T follicular helper cell (primary cell): ENCODE results near the gene MAPK8.
"Not testable (repeated sequence)": the region's sequence is repeated elsewhere in the genome, so short reads cannot be mapped to it uniquely, and the experiment has no call there.

Experiments
- DNase-seq: peaks from one replicate; pipeline ENCODE4 v3.0.0-alpha.2; 2020; ENCODE audit warnings: low read depth

Gene MAPK8

DNA sequence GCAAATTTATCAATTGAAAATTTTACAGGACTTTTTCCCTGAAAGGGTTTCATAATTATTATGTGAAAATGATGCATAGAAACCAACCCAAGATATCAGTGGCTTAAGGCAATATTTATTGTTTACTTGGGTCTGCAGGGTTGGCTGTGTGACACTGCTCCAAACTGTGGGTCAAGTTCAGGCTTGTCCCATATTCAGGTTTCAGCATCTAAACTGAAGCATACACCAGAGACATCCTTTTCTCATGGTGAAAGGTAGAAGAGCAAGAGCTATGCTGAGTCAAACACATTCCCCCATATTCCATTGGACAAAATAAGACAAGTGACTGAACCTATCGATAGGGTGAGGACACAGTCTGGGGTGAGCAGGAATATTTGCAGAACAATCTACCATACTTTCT lies 110.9 kb downstream of the MAPK8 start:
- DNase-seq, result no peak

DNA sequence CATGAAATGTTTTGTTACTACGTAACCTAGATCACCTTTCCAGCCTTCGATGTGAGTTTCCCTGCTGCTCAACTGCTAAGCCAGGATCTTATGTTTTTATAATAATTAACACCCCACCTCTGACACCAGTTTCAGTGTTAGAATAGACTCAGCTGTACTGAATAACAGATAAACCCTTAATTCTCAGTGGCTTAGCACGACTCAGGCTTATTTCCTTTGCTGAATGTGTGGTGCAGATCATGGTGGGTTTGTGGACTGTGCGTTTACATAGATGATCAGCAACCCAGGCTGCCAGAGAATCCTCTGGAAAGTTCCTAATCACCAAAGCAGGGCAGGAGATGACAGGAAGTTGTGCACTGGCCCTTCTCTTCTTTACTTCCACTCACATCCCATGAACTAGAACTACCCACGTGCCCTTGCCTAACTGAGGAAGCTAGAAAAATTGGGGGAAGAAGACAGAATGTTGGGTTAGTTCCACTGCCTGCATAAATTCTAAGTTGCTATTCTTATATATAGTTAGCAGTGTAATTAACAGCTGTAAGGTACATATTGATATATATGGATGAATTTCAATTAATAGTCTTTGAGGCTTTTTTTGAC lies 111.8 kb downstream of the MAPK8 start:
- DNase-seq, result no peak

DNA sequence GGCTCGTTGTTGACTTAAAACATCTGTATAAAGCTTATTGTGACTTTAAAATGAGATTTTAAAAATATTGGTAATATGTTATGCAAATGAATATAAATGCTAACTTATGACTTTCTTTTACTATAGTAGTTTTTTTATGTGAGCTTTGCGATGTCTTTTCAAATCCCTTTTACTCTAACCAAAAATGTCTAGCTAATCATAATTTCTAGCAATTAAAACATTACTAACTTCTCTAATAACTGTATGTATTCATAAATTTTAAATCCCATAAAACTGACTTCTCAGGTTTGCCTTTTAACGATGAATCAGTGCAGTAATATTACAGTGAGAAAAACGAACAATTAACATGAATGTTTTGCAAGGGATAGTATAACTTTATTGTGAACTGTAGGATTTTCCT lies 113.2 kb downstream of the MAPK8 start:
- DNase-seq, result no peak

DNA sequence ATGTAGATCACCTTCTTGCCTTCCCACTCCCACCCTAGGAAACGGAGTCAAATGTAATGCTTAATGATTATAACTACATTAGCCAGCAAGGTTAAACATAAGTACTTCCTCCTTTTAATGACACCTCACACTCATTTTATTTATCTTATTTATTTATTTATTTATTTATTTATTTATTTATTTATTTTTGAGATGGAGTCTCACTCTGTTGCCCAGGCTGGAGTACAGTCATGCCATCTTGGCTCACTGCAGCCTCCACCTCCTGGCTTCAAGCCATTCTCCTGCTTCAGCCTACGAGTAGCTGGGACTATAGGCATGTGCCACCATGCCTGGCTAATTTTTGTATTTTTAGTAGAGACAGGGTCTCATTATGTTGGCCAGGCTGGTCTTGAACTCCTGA lies 115.4 kb downstream of the MAPK8 start:
- not testable (repeated sequence) for DNase-seq

DNA sequence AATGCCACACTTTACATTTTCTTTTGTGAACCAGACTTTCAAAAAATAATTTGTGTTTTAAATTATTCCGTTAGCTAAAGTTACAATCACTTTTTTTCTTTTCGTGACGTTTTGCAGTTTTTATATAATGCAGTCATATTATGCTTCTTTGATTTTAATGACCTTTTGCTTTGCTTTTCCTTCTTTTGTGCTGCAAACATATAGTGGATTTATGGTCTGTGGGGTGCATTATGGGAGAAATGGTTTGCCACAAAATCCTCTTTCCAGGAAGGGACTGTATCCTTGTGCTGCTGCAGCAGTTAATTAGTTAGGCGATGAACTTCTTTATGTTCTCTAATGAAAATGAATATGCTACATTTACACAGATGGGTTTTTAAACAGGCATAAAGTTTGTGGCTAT lies 117.4 kb downstream of the MAPK8 start:
- DNase-seq, result no peak

DNA sequence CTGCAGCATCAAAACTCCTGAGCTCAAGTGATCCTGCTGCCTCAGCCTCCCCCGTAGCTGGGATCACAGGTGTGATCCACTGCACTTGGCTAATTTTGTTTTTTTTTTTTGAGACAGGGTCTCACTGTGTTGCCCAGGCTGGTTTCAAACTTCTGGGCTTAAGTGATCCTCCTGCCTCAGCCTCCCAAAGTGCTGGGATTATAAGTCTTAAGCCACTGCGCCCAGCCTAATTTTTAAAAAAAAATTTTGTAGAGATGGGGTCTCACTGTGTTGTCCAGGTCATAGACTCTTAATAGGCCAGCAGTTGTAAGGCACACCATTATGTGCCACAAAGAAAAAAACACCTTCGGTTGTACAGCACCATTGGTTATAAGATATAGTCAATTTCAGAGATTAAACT lies 122.4 kb downstream of the MAPK8 start:
- DNase-seq, result no peak

DNA sequence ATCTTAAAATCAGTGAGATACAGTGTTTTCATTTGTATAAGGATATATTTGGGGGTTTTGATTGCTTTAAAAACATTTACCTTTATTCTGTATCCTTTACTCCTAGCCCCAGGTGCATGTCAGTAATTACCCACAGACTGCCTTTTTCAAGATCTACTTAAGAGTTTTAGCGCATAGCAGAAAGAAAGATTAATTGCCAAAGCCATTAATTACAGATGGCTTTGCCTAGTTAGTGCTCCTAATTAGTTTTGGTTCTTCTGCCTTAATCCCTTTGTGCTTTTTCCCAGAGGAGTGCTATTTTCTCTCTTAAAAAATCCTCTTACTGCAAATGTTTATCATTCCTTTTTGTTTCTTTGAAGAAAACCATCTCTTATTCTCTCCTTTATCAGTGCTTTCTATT lies 122.8 kb downstream of the MAPK8 start:
- DNase-seq, result no peak

DNA sequence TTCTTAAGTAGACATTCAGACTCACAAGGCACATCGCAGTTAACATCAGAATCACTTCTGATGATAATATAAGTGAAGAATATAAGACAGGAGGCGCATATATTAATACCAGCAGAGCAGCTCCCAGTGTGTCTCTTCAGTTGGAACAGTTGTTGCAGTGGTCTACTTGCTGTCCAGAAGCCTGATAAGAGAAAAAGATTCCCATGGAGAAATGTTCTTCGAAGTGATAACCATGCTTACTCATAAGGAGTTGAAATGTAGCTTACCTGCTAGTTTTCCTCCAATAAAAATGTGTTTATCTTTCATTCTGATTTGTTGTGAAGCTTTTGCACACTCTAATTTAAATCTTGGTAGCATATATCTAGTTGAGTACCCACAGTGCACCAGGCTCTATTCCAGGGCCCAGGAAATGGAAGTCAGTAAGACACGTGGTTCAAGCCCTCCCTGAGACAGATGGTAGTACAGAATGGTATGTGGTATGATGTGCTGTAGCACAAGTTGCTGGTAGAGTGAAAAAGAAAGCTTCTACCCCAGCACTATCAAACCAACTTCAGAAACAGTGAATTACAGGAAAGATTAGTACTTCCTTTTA lies 124.0 kb downstream of the MAPK8 start:
- no peak for DNase-seq

DNA sequence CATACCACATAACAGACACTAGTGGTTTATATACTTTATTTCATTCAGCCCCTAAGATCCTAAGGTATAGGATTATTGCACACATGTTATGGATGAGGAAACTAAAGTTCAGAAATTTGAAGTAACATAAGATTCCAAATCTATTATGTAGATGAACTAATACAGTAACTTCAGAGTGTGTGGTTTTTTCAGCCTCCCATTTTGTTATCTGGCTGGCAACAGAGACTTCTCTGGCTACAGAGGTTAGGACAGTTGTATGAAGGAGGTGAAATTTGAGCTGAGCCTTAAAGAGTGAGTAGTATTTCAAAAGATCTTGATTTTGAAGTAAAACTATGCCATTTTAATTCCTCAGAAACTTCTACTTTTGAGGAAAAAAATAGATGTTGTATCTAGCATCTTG lies 125.4 kb downstream of the MAPK8 start:
- no peak for DNase-seq

DNA sequence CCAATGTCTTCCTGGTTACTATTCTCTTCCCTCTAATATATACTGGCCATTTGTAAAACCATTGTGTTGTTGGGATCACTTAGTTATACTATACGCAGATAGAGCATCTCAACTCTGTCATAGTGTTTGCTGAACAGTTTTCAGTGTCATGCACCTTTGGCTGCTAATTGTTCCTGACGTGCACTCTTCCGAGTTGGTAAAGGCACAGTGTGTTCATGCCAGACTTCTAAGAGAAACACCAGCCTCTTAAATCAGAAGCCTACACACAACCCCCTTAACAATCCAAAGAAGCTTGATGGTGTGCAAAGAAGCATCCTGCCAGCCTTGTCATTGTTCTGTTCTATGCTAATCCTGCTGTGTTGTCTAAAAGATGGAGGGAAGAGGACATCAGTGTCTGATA lies 131.1 kb downstream of the MAPK8 start:
- DNase-seq, result no peak

DNA sequence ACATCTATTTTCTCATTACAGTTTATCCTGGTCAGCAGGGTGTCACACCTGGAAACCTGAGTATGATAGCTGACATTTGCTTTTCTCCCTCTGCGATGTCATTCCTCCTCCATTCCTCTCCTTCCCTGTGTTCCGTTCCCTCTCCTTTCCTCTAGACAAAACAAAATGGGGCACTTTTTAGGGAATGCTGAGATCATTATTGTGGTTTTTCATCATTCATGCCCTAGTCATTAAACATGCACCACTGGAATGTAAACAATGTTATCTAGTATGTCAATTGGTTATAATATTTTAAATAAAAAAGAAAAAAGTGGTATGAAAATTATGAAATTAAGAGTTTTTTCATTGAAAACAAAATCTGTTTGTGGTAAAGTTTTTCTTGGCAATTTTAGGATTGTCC lies 132.6 kb downstream of the MAPK8 start:
- no peak for DNase-seq

DNA sequence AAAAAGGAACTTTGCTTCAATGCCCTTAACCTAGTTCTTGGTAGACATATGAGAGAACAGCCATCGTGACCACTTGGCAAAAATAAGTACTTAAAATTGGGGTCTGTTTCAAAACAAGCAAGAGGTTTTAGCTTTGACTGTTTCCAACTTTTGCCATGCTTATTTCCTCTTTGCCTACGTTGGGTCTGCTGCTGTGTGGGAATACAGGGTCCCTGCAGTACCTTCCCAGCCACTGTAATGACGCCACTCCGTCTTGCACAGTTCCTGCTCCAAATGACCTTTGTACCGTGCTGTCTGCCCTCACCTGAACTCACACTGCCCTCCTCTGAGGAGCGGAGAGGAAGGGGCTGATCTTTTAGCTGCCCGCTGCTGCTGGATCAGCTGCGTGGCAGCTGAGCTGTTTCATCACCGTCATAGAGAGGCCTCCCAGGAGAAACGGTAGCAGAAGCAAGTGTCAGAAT lies 133.1 kb downstream of the MAPK8 start:
- no peak for DNase-seq

DNA sequence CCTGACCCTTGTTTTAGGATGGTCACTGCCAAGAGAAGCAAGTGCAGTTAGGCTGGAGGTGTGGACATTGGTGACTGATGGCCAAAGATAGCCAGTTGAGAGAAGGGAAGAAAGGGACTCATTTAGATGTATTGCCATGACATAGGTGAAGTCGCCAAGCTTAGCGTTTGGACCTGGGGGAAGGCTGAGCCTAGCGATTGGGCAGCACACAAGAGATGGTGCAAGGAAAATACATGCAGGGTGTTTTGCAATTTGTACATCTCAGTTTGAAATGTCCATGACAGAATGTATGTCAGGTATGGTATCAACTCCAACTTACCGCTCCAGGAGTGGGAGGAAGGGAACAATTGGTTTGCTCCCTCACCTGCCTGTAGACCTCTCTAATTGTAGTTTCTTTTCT lies 134.3 kb downstream of the MAPK8 start:
- no peak for DNase-seq

DNA sequence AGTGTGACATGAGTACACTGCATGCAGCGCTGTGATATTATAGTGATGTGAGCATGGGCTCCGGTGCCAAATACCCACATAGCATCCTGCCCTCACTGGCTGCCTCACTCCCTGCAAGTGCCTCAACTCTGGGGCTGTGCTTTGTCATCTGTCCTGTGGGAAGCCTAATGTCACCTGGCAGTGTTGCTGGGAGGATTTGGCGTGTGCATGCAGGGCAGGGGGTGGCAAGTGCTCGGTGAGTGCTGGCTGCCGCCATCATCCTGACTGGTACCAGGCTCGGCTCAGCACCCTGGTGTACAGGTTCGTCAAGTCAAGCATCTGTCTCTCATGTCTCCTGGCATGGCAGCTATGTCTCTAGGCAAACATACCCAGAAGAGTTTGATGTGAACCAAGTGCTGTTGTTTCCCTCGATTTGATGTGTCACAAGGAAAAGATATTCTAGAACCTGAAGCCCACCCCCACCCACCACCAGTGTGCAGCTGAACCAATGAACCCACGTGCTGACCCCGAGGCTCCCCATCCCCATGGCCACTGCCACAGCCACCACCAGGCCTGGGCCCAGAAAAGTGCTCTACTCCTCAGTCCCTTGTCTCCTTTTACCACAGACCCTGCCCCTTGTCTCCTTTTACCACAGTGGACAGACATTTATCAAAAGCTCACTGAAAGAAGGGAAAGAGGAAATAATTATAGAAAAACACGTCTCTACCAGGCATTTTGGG lies 135.8 kb downstream of the MAPK8 start:
- DNase-seq, result no peak

DNA sequence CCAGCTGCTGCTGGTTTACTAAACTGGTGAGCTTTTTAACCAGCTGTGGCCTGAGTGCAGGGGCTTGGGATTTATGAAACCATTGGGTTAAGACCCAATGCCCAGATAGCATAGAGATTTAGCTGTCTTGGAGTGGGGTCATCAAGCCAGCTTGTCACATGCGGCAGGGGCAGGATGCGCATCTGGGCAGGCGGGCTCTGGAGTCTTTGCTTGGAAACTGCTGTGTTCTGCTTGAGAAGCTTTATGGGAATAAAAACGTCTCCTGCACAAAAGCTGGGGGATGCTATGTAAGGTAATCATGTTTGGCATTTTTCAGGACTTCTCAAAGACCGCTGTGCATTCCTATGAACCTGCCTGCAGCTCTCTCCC lies 136.3 kb downstream of the MAPK8 start:
- no peak for DNase-seq

DNA sequence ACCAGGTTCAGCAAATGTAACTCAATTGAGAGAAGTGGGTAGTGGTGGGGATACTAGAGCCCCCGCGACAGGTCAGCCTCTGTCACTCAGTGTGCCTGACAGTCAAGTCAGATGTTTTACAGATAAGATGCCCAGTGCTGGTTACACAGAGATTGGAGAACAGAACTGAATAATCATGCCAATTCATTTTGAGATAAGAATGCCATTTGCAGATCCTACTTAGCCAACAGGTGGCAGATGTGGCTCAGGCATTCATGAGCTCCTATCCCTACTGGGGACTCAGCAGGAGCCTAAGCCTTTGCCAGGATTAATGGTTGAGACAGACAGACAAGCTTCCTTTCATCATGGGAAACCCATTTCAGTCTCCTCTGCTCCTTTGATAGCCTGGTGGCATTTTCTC lies 137.8 kb downstream of the MAPK8 start:
- DNase-seq, result no peak

DNA sequence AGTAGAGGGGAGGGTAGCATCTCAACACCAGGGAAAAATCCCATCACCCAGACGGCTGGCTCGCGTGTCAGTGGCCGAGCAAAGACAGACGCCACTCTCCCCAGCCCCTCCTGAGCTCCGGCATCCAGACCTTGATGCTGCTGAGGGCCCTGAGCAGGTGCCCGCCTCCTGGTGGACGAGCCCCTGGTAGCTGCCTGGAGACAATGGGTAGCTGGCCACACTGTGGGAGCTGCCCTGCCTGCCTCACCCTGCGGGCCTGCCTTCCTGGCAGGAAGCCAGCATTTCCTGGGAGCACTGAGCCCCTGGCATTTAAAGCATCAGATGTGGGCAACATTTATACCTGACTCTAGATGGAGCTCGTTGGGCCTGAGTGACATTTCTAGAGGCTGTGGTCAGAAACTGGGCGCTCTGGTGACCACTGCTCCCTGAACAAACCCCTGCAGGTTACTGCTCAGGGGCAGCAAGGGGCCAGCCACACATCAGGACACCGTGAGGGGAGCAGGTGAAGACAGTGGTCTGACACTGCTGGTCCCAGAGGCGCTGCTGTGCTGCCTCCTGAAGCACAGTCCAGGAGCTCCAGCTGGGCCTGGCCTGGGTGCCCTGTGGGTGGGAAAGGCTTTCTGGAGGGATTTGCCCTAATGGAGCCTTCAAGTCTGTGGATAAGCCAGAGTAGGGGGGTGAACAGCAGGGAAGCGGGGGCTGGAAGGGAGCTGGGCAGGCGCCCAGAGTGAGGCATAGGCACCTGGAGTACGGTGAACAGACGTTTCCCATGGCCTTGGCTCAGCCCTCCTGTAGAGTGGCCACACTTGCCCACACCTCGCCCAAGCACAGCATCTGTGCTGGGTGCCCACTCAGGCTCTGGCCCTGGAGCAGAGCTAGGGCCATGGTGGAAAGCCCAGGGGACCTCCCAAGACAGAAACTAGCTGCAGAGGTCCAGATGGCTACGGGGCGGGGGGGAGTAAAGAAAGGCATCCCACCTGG lies 138.7 kb downstream of the MAPK8 start:
- no peak for DNase-seq

DNA sequence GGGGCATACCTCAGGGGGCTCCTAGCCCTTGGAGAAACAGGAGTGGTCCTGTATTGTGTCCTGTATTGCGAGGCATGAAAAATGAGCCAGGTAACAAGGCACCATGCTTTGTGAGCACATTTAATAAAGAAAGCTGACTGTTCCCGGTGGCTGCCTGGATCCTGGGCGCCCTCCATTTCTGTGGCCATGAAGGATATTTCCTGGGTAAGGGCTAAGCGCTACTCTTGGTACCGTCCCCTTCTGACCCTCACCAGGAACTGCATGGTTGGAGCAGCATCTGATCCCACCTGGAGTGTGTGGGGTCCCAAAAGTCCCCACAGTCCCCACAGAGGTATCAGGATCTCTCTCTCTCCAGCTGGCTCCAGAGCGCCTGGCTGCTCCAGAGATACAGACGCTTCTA lies 139.5 kb downstream of the MAPK8 start:
- DNase-seq, result no peak

DNA sequence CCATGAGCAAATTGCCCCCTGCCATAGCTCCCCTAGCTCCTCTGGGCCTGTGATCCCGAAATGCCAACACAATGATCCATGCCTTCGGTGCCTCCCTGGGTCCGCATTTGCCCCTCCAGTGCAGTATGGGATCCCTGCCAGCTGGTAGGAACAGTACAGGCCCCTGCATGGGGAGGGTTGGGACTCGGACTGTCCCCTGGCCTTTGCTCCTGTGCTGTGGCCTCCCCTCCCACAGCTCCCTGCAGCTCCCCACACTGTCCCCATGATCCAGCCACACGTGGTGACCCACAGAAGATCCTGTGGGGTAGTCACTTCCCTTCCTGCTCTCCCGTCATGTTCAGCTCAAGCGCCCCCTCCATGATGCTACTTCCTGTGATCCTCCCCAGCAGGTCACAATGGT lies 140.3 kb downstream of the MAPK8 start:
- no peak for DNase-seq

DNA sequence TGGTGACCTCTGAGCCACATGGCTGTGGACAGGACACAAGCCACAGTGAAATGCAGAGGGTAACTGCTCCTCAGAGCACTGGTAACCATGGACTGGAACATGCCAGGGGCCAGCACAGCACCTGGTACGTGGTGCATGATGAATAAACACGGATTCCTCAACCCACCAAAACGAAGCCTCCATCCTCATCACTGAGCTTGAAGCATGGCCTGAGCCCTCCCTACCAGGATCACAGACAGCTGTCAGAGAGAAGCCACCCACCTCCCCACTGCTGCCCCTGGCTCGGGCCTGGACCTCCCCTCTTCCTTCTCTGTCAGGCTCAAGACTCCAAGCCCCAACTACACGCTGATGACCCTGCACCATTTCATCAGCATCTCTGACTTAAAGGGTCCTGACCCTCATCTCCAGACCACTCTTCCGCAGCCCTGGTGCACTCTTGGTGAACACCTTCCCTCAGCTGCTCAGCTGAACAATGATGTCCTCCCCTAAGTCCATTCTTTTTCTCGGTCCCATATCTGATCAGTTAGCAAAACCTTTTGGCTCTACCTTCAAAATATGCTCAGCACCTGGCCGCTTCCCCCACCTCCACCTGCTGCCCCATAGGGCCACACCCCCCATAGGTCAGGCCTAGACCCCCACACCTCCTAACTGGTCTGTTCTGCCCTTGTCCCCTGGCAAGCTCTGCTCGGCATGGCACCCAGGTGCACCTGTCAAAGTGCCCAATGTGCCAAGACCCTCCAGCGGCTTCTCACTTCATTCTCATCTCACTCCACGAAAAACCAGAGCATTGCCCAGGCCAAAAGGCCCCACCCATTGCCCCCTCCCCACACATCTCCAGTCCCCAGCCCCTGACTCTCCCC lies 141.1 kb downstream of the MAPK8 start:
- DNase-seq, result no peak

DNA sequence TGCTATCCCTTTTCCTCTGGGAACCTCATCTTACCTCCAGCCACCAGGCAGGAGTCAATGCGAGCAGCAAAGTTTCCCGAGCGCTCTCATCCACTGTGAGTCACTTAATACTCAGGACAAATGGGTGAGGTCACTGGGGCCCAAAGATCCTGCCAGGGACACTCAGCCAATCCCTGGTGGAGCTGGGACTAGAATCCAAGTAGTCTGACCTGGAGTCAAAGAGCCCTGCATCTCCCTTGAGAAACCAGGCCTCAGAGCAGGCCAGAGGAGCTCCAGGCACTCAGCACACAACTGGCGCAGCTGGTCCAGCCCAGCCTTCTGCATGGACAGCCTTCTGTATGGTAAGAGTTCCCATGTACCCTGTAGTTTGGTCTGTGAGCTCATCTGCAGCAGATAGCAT lies 142.3 kb downstream of the MAPK8 start:
- no peak for DNase-seq
